ENCODE data around the gene DRAP1. TPM values are rescaled to one million over a fixed set of nuclear protein-coding genes. Genes with fewer than 3 reads are reported as not detected.

The DRAP1 gene
- total RNA-seq, 4 donors from 2014 or later, result 32.6 to 112 (median 57.5) TPM

- H3K36me3 ChIP-seq, result peaks cover 0 to 23% (median 0%) of the 10 kb centered on the region in 3 donors
- H3K4me1 ChIP-seq, result peaks cover 6 to 20% (median 18%) of the 10 kb centered on the region in 4 donors
- TF ChIP-seq CTCF (IDR thresholded peaks at IDR 0.05) (no peak), POLR2A (IDR thresholded peaks at IDR 0.05) (no peak)
- H3K9me3 ChIP-seq, result no peaks in the 10 kb centered on the region
- H3K4me3 ChIP-seq, result peak overlapping the region; percentile 77 to 100 (median 96)
- no peaks in the 10 kb centered on the region for H3K27me3 ChIP-seq
- peak overlapping the region; percentile 83 to 96 (median 92) for H3K27ac ChIP-seq
- DNase-seq, result no peak
Observed at GRCh38 chr11:65960824-65961266, 41.6 kb downstream of the DRAP1 start.

- Histone ChIP-seq H3K4me3 (peak within 1 kb of the TSS; percentile 77 to 100 (median 96)), H3K27me3 (no peaks in the 10 kb centered on the region)
Observed at GRCh38 chr11:65961267-65962140, 42.3 kb downstream of the DRAP1 start, which contains the start of gene SART1. Gene SART1, plus strand, starts transcription at chr11:65961734. Its CDS starts 47 bp downstream, at chr11:65961781.

GRCh38 chr11:65962141-65962564 lies 42.9 kb downstream of the DRAP1 start:
- no peaks in the 10 kb centered on the region for H3K9me3 ChIP-seq
- peaks cover 0 to 36% (median 0%) of the 10 kb centered on the region in 3 donors for H3K36me3 ChIP-seq
- H3K4me3 ChIP-seq, result peak overlapping the region; percentile 77 to 100 (median 96)
- no peak for TF ChIP-seq POLR2A (IDR thresholded peaks at IDR 0.05)
- TF ChIP-seq CTCF (IDR thresholded peaks at IDR 0.05), result no peak
- H3K4me1 ChIP-seq, result peaks cover 6 to 20% (median 16%) of the 10 kb centered on the region in 4 donors
- H3K27me3 ChIP-seq, result no peaks in the 10 kb centered on the region
- peak overlapping the region; percentile 83 to 96 (median 92) for H3K27ac ChIP-seq
- no peak for DNase-seq

More at GRCh38 chr11:65961267-65962140, 42.3 kb downstream of the DRAP1 start, which contains the start of gene SART1:
- Histone ChIP-seq H3K27ac (peak within 1 kb of the TSS; percentile 83 to 96 (median 92)), H3K4me1 (peaks cover 6 to 20% (median 18%) of the 10 kb centered on the region in 4 donors), H3K9me3 (no peaks in the 10 kb centered on the region), H3K36me3 (peaks cover 0 to 29% (median 0%) of the 10 kb centered on the region in 3 donors)
- peak in 1 of 6 experiments; percentile 18 for TF ChIP-seq CTCF (IDR thresholded peaks at IDR 0.05)
- peak; percentile 60 to 68 for TF ChIP-seq POLR2A (IDR thresholded peaks at IDR 0.05)
- DNase-seq, result peak; percentile 95 to 99 (median 98)

GRCh38 chr11:65964906-65965305 lies 45.7 kb downstream of the DRAP1 start:
- Histone ChIP-seq H3K9me3 (no peaks in the 10 kb centered on the region), H3K36me3 (peaks cover 0 to 63% (median 0%) of the 10 kb centered on the region in 3 donors), H3K27me3 (no peaks in the 10 kb centered on the region), H3K4me1 (peaks cover 6 to 20% (median 15%) of the 10 kb centered on the region in 4 donors), H3K4me3 (no peak overlapping the region), H3K27ac (no peak overlapping the region)
- TF ChIP-seq POLR2A (IDR thresholded peaks at IDR 0.05), result no peak
- no peak for TF ChIP-seq CTCF (IDR thresholded peaks at IDR 0.05)
- DNase-seq, result no peak

- TF ChIP-seq POLR2A (IDR thresholded peaks at IDR 0.05) (no peak), CTCF (IDR thresholded peaks at IDR 0.05) (no peak)
- Histone ChIP-seq H3K27ac (no peak overlapping the region), H3K4me3 (no peak overlapping the region), H3K9me3 (no peaks in the 10 kb centered on the region), H3K4me1 (peaks cover 6 to 17% (median 15%) of the 10 kb centered on the region in 4 donors), H3K36me3 (peaks cover 0 to 70% (median 0%) of the 10 kb centered on the region in 3 donors), H3K27me3 (no peaks in the 10 kb centered on the region)
- DNase-seq, result no peak
Observed at GRCh38 chr11:65965986-65966762, 46.9 kb downstream of the DRAP1 start.
